GM12878 (cell line): Measurements from ENCODE around the gene FKBP1B.

ENCODE experiments used
- MAX ChIP-seq: IDR thresholded peaks from 2 replicates; pipeline ENCODE4 v1.6.1; 2012; ENCODE audit warnings: low read depth, low read length, improper control_type of control experiment
- POLR2A ChIP-seq: IDR thresholded peaks from 2 replicates; pipeline ENCODE4 v1.6.1; 2011; ENCODE audit warnings: low read depth, mild to moderate bottlenecking, low read length

DNA sequence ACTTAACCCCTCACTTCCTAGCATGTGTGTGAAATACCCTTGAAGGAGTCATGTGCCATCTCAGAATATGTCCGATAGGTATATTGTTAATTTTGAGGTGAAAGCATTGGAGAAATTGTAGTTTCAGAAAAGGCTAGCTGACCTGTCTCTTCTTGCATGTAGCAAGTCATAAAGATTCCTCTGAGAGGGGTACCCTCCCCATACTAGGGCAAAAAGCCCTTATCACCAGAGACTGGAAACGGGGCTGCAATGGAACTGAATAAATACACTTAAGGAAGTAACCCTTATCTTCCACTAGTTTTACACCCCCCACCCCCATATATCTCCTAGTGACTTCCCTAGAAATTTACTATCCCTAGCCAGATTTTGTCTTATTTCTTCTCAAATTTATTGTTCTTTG lies 28.3 kb downstream of the FKBP1B start:
- TF ChIP-seq MAX (no peak), POLR2A (no peak)
